GM12878 (cell line): ENCODE data around the gene WTAP.
A peak's percentile ranks its signal among the peaks of the same experiment; 100 is the strongest.

ENCODE experiments used
- HDAC6 ChIP-seq: fragments of 200-600 bp; sonication (generic); IDR thresholded peaks from one replicate; pipeline ENCODE4 v1.8.0; 2017; ENCODE audit warnings: antibody characterized with exemption; ENCODE audit not compliant: unreplicated experiment
- POLR2AphosphoS5 ChIP-seq: IDR thresholded peaks from 2 replicates; pipeline ENCODE4 v1.6.1; 2011; ENCODE audit warnings: mild to moderate bottlenecking, low read length, inconsistent platforms
- RBBP5 ChIP-seq: fragments of 200-600 bp; sonication (generic); conservative IDR thresholded peaks from 2 replicates; pipeline ENCODE4 v1.6.1; 2016
- SIN3A ChIP-seq: IDR thresholded peaks from 2 replicates; pipeline ENCODE4 v1.6.1; 2012; ENCODE audit warnings: low read depth, low read length, improper control_type of control experiment
- SIX5 ChIP-seq: IDR thresholded peaks from 2 replicates; pipeline ENCODE4 v1.6.1; 2011; ENCODE audit warnings: mild to moderate bottlenecking, low read depth, low read length, moderate library complexity; ENCODE audit not compliant: severe bottlenecking
- TCF3 ChIP-seq: IDR thresholded peaks from 2 replicates; pipeline ENCODE4 v1.6.1; 2012; ENCODE audit warnings: low read depth, mild to moderate bottlenecking, low read length, borderline replicate concordance; ENCODE audit not compliant: insufficient read depth
- TF ChIP-seq, protein P1 (sequence below), 3 experiments: IDR thresholded peaks in 2 of 3; conservative IDR thresholded peaks in 1 of 3; 2 replicates each; pipeline ENCODE4 v1.5.1; 2011; ENCODE audit warnings: low read depth in 3 of 3, low read length in 3 of 3, mild to moderate bottlenecking in 3 of 3, control low read depth in 2 of 3, moderate library complexity in 2 of 3, inconsistent platforms in 1 of 3, mixed read lengths in 1 of 3; ENCODE audit not compliant: control insufficient read depth in 2 of 3, insufficient read depth in 1 of 3; ENCODE audit errors: extremely low read depth in 1 of 3
- TF ChIP-seq, protein P2 (sequence below): fragments of 450-650 bp; formaldehyde crosslinking; IDR thresholded peaks from 2 replicates; pipeline ENCODE4 v1.4.0; 2020; ENCODE audit warnings: mild to moderate bottlenecking, moderate library complexity
- TF ChIP-seq, protein P3 (sequence below): IDR thresholded peaks from 2 replicates; pipeline ENCODE4 v1.6.1; 2012; ENCODE audit warnings: low read depth, low read length, improper control_type of control experiment

DNA sequence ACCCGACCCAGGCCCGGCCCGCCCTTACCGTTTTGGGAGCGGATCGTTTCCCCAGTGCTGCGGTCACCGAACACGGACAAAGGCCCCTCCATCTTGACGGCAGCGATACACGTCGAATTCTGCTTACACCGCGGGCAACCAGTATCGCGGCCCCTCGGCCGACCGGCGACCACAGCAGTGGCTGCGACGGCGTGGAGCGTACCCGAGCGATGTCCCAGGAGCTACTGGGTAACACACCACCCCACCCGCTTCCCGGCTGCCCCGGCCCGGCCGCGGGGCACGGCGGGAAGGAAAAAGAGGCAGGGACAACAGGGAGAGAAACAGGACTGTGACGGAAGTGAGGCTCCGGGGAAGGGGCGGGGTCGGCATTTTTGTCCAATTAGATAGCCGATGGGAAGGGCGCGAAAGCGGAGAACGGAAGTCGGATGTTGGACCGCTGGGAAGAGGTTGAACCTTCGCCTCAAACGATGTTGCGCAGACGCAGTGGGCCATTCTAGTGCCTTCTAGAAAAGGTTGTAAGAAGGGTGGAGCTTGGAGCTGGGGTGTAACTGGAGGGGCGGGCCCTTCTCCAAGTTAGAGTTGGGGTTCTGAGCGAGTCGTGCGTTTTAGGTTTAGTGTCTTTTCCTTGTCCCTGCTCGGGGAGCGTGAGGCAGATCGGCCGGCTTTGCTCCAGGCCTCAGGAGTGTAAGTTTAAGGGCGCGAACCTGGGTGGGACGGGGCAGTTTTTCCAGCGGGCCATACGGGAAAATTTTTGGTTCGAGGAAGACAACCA is 62.3 kb downstream of the WTAP start, which contains the start of gene TCP1:
- TF ChIP-seq, protein P1, sequence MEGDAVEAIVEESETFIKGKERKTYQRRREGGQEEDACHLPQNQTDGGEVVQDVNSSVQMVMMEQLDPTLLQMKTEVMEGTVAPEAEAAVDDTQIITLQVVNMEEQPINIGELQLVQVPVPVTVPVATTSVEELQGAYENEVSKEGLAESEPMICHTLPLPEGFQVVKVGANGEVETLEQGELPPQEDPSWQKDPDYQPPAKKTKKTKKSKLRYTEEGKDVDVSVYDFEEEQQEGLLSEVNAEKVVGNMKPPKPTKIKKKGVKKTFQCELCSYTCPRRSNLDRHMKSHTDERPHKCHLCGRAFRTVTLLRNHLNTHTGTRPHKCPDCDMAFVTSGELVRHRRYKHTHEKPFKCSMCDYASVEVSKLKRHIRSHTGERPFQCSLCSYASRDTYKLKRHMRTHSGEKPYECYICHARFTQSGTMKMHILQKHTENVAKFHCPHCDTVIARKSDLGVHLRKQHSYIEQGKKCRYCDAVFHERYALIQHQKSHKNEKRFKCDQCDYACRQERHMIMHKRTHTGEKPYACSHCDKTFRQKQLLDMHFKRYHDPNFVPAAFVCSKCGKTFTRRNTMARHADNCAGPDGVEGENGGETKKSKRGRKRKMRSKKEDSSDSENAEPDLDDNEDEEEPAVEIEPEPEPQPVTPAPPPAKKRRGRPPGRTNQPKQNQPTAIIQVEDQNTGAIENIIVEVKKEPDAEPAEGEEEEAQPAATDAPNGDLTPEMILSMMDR (IDR thresholded peaks at IDR 0.05 in 2 of 3, conservative IDR thresholded peaks at IDR 0.05 in 1 of 3; ENCODE audit: control insufficient read depth in 2 of 3, extremely low read depth in 1 of 3, insufficient read depth in 1 of 3, low read depth in 3 of 3, low read length in 3 of 3): no peak
- peak; percentile 34 for TF ChIP-seq SIX5
- TF ChIP-seq, protein P2, sequence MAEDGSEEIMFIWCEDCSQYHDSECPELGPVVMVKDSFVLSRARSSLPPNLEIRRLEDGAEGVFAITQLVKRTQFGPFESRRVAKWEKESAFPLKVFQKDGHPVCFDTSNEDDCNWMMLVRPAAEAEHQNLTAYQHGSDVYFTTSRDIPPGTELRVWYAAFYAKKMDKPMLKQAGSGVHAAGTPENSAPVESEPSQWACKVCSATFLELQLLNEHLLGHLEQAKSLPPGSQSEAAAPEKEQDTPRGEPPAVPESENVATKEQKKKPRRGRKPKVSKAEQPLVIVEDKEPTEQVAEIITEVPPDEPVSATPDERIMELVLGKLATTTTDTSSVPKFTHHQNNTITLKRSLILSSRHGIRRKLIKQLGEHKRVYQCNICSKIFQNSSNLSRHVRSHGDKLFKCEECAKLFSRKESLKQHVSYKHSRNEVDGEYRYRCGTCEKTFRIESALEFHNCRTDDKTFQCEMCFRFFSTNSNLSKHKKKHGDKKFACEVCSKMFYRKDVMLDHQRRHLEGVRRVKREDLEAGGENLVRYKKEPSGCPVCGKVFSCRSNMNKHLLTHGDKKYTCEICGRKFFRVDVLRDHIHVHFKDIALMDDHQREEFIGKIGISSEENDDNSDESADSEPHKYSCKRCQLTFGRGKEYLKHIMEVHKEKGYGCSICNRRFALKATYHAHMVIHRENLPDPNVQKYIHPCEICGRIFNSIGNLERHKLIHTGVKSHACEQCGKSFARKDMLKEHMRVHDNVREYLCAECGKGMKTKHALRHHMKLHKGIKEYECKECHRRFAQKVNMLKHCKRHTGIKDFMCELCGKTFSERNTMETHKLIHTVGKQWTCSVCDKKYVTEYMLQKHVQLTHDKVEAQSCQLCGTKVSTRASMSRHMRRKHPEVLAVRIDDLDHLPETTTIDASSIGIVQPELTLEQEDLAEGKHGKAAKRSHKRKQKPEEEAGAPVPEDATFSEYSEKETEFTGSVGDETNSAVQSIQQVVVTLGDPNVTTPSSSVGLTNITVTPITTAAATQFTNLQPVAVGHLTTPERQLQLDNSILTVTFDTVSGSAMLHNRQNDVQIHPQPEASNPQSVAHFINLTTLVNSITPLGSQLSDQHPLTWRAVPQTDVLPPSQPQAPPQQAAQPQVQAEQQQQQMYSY (CRISPR knock-in tag): no peak
- TF ChIP-seq HDAC6: no peak
- peak; percentile 95 for TF ChIP-seq POLR2AphosphoS5
- TF ChIP-seq, protein P3, sequence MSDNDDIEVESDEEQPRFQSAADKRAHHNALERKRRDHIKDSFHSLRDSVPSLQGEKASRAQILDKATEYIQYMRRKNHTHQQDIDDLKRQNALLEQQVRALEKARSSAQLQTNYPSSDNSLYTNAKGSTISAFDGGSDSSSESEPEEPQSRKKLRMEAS: no peak
- peak; percentile 58; the same call in 1 of the 2 replicates for TF ChIP-seq TCF3
- no peak; the same call in 1 of the 2 replicates for TF ChIP-seq RBBP5
- peak; percentile 62; the same call in 1 of the 2 replicates for TF ChIP-seq SIN3A
